GM12801 (cell line): ENCODE results near the gene TRAF5.

Experiments
- CTCF ChIP-seq: IDR thresholded peaks from one replicate; pipeline ENCODE4 v1.5.1; 2011; ENCODE audit warnings: control low read depth; ENCODE audit not compliant: insufficient read length; ENCODE audit errors: extremely low read depth

Gene TRAF5

GRCh38 chr1:211341999-211342398 is 15.4 kb downstream of the TRAF5 start:
- TF ChIP-seq CTCF, result no peak

GRCh38 chr1:211343607-211344006 is 17.0 kb downstream of the TRAF5 start:
- no peak for TF ChIP-seq CTCF

- TF ChIP-seq CTCF, result no peak
Observed at GRCh38 chr1:211344152-211344618, 17.6 kb downstream of the TRAF5 start.

GRCh38 chr1:211345719-211346118 is 19.1 kb downstream of the TRAF5 start:
- TF ChIP-seq CTCF, result no peak

GRCh38 chr1:211347077-211347844 is 20.6 kb downstream of the TRAF5 start:
- no peak for TF ChIP-seq CTCF

GRCh38 chr1:211348547-211348946 is 21.9 kb downstream of the TRAF5 start:
- TF ChIP-seq CTCF, result no peak

GRCh38 chr1:211349741-211350140 is 23.1 kb downstream of the TRAF5 start:
- no peak for TF ChIP-seq CTCF

GRCh38 chr1:211352465-211352864 is 25.8 kb downstream of the TRAF5 start:
- TF ChIP-seq CTCF, result no peak
